HG03521 (cell line): ENCODE data around the gene IL36RN.

Experiments
- ATAC-seq: cut with Tn5 transposase; IDR thresholded peaks from one replicate; pipeline ENCODE4 v1.9.1; 2021; ENCODE audit warnings: mild to moderate bottlenecking, moderate library complexity; ENCODE audit not compliant: unreplicated experiment

Gene IL36RN

DNA sequence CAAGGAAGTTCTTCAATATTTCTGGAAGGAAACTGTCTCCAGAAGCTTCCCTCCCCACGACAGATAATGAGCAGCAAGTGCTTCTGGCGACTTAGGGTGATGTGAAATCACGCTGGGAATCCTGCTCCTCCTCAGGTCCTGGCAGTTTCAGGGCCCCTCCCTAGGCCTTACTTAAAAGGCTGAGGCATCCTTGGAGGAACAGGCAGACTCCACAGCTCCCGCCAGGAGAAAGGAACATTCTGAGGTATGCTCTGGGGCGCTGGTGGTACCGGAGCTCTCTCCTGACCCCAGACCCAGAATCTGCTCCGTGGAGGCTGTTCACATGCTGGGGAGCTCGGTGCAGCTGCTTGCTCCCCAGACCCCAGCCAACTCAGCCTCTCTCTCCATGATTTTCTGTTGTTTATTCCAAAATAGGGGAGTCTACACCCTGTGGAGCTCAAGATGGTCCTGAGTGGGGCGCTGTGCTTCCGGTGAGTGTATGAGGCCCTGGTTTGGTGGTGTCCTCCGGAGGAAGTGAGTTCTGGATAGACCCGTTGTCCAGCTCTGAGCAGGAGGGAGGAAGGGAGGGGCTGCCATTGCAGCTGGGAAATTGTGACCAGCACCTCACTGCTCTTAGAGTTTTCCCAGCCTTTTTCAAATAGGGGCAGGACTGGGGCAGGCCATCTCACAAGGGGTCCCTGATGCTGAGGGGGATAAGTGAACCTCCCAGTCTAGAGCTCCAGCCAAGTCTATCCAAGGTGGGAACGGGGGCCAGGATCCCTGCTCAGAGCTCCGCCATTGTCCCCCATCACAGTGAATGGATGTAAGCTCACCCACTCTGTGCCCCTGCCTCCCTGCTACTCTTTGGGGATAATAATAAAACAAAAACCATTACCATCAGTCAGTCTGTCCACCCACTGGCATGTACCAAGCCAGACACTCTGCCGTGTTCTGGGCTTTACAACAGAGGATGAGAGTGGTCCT lies at the start of gene IL36RN:
Gene IL36RN, plus strand, starts transcription at position 201 of the 963 bp plus-strand sequence. Its CDS starts 241 bp downstream, at position 442.
- ATAC-seq, result no peak

DNA sequence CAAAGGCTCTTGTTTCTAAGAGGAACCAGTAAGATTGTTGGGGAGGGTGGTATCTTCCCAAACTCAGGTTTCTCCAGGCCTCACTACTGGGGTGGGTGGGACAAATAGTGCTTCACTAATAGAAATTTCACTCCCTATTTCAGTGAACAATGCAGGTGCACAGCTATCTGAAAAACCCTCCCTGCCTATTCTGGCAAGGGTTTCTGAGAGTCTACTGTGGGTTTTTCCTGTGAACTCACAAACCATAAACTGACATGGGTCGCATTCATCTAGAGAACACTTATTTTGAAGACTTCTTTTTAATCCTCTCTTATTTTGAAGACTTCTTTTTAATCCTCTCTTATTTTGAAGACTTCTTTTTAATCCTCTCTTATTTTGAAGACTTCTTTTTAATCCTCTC lies 49.4 kb upstream of the IL36RN start:
- ATAC-seq, result no peak

DNA sequence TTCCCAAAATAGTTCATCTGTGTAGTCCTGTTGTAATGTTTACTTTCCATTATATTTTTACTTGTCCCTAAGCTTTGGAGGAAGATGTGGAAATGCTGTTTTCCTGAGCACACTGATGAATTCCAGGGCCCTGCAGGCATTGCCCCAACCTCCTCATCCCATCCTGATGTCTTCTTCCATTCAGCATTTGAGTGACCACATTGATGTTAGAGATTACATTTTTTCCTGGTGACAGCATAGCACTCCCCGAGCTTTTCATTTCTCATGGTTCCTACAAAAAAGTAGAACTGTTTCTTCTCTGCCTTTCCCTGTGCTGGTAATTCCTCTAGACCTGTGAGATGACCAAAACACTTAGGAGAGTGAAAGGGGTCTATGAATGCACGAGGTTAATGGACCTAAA lies 48.9 kb upstream of the IL36RN start:
- ATAC-seq, result no peak

DNA sequence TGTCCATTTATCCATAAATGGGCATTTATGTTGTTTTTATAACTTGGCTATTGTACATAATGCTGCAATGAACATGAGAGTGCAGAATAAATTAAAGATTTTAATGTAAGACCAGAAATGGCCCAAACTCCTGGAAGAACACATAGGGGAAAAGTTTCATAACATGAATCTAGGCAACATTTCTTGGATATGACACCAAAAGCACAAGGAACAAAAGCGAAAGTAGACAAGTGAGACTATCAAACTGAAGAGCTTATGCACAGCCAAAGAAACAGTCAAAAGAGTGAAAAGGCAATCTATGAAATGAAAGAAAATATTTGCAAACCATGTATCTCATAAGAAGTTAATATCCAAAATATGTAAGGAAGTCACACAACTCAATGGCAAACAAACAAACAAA lies 47.9 kb upstream of the IL36RN start:
- ATAC-seq, result no peak

DNA sequence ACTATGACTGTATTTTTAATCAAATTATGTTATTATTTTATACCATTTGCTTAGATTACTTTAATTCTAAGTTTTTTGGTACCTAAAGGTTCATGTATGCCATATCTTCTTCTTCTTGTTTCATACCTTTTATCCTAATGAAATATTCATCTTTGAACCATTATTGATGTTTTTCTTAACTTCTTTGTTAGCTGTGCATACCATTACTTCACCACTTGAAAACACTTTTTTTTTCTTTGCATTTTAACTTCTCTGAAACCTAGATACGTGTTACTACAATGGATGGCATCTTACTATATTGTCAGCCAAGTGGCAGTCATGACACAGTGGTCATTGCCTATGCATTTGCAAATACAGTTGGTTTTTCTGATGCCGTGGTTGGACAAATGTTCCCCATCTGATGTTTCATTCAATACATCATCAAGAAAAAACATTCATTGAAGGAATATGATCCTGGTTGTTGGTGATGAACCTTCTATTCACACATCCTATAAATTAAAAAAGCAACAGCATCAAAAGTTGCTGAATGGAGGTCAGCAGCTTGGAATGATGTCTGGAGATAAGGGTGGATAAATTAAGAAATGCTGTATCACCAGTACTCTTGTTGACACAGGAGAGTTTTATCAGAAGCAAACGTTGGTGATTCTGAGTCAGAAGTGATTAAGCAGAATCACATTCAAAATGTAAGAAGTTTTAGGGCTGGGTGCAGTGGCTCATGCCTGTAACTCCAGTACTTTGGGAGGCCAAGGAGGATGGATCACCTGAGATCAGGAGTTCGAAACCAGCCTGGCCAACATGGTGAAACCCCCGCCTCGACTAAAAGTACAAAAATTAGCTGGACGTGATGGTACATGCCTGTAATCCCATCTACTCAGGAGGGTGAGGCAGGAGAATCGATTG lies 46.3 kb upstream of the IL36RN start:
- no peak for ATAC-seq

DNA sequence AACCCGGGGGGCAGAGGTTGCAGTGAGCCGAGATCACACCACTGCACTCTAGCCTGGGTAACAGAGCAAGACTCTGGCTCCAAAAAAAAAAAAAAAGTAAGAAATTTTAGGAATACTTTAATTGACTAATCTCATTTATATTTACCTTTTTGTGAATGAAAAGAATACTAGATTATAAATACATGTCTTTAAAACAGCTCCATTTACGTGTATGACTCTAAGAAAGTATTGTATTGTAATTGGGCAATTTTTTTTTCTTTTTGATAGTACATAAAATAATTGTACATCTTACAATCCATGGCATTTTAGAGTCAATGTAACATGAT lies 45.7 kb upstream of the IL36RN start:
- no peak for ATAC-seq

DNA sequence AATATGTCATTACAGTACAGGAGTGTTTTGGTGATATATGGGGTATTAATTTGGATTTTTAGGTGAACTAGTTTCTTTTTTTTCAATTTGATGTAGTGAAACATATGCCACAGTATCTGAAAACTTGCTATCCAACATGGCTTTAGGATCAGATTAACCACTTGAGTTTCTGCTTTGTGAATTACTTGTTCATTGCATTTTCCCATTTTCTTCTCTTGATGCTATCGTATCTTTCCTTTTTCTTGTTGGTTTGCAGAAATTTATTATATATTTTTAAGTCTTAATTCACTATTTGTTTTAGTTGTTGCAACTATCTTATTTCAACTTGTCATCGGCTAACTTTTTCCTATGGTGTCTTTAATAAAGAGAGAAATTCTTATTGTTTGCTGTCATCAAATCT lies 44.9 kb upstream of the IL36RN start:
- ATAC-seq, result no peak

DNA sequence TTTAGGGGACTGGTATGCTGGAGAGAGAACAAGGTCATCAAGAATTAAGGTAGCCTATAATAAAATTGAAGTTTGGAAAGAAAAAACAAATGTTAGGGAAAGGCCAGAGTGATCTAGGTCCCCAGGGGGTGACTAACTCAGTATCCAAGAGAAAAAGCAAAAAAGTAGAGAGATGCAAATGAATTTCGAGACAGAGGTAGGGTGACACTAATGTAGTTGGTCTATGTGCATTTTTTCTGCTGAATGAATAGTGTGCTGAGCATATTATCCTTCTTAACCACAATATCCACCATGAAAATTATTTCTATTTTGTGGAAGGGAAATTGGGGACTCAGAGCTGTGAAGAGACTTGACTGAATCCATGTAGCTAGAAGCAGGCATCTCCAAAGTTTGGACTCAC lies 44.0 kb upstream of the IL36RN start:
- ATAC-seq, result no peak

DNA sequence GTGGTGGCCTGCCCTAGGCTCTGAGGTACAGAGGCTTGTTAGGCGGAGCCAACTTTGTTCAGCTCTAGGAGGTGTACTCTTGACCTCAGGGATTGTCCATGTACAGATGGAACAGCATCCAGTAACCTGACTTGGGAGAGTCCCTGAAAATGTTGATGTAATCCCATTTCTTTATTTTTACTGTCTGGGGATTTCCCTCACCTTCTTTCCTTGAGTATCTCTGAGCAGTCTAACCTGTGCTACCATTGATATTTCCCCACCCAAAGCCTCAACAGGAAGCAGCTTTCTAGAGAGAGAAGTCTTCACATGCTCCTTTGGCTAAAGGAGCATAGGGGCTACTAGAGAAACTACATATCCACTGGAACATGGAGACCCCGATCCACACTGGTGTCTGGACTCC lies 43.3 kb upstream of the IL36RN start:
- no peak for ATAC-seq

DNA sequence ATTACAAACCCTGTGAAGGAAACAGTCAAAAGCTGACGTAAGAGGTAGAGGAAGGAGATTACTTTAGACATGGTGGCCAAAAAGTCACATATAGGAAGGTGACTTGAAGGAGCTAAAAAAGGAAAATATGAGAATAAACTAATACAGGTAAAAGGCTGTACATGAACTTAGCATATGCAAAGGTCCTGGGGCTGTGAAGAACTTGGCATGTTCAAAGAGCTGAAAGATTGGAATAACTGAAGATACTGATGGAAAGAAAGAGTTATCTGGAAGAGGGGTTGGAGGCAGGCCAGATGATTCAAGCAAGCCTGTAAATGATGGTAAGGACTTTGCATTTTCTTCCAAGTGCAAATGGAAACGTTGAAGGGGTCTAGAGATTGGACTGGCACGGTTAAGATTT lies 40.5 kb upstream of the IL36RN start:
- ATAC-seq, result no peak

DNA sequence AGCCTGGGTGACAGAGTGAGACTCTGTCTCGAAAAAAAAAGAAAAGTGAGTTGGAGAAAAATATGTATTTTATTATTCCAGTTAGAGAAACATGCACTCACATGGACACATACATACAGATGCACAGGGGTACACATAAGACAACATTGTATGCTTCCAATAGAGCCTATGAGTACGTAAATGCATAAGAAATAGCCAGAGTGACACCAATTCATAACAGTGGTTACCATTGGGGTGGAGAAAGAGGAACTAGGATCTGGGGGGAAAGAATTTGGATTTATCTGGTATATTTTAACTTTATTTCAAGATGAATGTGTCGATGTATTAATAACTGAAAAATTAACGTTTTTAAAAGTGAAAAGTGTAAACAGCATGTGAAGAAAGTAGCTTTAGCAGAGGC lies 37.7 kb upstream of the IL36RN start:
- no peak for ATAC-seq

DNA sequence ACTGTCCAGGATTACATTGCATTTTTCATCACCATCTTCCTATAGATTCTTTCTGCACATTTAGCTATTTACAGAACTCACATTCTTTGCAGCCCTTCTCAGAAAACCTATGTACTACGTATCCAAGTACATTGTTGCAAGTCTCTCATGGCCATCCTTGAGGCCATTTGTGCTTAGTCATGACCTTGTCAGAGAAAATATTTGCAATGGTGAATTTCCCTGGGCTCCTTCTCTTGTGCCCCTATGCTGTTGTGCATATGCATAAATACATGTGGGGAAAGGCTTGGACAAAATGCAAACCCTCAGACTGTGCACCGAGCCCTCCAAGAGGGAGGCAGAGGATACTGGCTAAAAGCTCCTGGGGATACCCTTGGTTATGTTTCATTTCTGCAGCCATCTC lies 34.2 kb upstream of the IL36RN start:
- ATAC-seq, result no peak

DNA sequence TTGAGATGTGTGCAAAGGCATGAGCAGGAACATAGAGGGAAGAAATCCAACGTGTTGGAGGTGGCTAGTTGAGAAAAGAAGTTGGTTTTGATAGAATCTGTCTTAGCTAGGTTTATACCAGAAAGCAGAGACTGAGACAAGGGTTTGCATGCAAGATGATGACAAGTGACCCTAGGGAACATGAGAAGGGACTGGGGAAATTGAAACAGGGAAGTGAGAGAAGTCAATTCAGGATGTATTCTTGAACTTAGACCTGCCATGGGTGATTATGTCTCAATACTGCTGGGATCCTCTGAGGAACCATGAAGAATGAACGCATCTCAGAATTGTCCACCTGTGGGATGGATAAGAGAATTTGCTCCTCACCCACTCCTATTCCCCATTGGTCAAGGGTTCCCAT lies 33.3 kb upstream of the IL36RN start:
- ATAC-seq, result no peak

DNA sequence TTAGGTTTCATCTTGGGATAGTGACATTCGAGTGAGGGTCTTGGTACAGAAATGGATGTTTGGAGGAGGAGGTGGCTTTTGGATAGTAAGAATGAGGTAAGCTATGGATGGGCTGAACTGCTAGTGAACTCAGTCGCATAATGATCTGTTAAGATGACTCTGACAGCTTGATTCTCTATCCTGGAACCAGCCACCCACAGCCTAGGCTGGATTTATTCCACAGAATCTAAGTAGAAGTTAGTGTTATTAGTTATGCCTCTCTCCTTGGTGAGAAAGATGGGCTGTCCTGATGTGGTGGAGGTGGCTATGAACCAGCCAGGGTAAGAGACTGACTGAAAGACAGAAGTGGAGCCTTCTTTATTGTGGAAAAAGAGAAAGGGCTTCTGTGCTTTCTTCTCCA lies 31.3 kb upstream of the IL36RN start:
- ATAC-seq, result no peak

DNA sequence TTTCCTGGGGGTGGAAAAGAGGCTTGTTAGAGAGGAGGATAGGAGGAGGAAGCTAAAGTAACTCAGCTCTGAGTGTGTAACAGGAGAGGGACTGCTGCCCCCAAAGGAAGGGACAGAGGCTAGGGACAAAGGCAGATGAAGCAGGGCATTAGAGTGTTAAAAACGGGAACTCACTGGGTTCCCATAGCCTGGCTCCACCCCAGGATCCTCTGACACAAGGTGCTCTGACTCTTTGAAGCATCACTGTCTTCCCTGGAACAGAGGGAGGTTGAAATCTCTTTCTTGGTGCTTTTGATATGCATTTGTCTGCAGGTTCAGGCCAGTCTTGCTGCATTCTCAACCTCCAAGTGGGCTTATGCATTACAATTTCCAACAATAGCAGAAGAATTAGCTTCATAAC lies 30.9 kb upstream of the IL36RN start:
- no peak for ATAC-seq

DNA sequence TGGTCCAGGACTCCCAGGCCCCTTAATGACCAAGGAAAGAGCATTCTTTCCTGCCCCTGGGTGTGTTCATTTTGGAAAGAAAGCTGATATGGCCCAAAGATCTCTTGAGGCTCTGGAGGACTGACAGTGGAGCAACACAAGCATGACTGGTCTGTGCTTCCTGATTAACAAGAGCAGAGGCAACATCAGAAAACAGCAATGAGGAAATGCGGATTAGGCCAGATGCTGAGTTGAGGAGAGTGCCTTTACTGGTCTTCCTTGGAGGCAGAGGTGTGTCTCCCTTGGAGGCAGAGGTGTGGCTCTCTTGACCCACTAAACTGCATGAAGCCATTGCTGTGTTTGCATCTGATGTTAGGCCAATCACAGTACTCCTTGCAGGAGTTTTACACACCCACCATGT lies 26.3 kb upstream of the IL36RN start:
- no peak for ATAC-seq

DNA sequence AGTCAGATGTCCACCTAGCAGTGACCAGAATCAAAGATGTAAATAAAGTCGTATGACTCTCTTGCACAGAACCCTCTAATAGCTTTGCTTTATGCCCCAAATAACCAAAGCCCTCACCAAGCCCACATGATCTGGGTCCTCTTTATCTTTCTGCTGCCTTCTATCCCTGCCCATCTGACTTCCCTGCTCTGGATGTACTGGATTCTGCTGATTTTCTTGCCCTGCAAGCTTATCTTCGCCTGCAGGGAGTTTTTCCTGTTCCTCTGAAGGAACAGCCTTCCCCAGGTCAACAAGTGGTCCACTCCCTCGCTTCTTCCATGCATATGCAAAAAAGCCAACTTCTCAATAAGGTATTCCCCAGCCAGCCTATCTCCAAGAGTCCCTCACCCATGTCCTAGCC lies 25.0 kb upstream of the IL36RN start:
- ATAC-seq, result no peak

DNA sequence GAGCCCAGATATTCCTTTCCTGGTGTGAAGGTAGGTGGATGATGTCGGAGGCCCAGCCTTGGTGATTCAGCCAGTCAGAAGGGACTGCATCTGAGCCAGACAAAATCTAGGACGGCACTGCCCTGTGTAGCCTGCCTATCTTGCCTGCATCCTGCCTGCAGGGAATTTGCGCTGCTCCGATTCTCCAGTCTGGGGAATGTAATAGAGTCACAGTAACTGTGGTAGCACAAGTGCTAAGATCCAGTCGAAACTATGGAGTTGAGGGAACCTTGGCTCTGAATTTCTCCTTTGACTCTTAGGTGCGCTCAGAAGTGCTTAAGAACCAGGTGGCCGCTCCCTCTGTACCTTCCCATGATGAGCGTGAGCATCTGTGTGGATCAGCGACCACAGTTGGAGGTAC lies 22.2 kb upstream of the IL36RN start:
- ATAC-seq, result no peak

DNA sequence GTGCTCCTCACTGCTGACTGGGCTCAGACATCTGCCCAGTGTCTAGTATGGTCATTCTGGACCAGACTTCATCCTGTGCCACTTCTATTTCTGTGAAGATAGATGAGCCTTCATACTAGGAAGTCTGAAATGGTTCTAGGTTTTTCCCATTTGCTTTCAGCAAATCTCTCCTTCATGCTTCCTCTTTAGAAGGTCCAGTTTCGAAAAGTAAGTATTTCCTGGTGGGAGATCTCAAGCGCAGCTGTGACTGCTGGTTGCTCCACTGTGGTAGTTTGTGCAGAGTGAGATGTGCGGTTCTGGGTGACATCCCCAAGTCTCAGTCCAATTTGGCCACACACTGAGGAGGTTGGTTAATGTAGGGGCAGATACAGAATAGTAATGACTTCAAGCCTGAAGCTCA lies 20.7 kb upstream of the IL36RN start:
- ATAC-seq, result no peak

DNA sequence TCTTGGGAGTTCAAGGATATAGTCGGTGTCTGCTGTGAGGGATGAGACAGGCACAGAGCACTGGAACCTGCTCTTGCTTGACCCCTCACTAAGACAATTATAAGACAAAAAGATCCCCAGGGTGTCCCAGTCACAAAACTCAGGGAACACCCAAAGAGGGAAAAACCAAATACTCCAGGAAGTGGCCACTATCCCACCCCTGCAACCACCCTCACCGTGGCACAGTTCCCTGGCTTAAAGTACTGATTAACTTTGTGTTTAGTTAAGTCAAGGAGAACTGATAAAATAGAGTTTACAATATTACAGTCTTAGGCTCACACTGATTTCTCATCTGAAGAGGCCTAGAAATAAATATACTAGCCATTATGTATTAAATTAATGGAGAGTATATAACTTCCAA lies 19.8 kb upstream of the IL36RN start:
- no peak for ATAC-seq

DNA sequence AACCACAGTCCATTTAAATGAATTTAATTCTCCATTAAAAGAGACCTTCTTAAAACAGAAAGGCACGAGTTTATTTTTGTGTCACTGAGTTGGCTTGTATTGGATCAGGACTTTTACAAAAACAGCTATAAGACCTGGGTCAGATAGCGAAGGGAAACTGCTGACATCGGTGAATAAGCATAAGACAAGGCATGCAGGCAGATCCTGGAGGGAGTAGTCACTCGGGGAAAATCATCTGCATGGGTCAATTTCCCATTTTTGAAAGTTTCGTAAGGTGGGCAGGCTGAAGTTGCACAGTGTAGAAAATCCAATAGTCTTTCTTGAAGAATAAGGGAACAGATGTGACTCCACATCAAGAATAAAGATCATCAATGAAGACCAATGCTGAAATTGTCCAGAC lies 19.3 kb upstream of the IL36RN start:
- ATAC-seq, result no peak

DNA sequence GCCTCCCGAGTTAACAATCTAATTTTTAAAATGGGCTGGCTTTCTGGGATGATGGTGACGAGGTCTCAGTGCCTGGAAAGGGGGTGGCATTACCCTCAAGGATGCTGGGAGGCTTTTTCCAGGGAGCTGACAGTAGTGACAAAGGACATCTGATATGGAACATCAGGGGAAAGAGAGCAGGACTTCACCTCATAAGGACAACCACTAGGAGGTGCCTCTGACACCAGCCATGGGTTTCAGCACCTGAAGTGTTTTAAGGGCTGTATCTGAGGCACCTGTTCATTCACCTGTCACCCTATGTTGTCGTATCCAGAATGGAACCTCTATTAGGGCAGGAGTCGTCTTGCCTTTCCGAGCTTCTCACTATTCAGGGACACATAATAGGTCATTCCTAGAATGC lies 17.1 kb upstream of the IL36RN start:
- ATAC-seq, result no peak
